ENCODE data around the gene TPM3. TPM values are rescaled to one million over a fixed set of nuclear protein-coding genes. Genes with fewer than 3 reads are reported as not detected.

TPM3 gene
- total and polyA plus RNA-seq, 2 donors (not counting 1 experiment from before 2014, with no cell fraction given): 186 to 300 TPM

GRCh38 chr1:154115180-154115579, 76.7 kb downstream of the TPM3 start:
- ChIA-PET CTCF (no interaction called here), POLR2A (no interaction called here)
- H3K4me3 Mint-ChIP-seq: no peak overlapping the region
- no peaks in the 10 kb centered on the region for H3K79me2 ChIP-seq (ENCODE audit: control insufficient read depth, insufficient read depth, low read length)
- no CpG with 5 or more reads among the region's 1 CpG for WGBS (ENCODE audit: insufficient coverage)
- intact Hi-C loops (cut with micrococcal nuclease): no loop called here
- DNase-seq (peak; percentile 18), ATAC-seq (ENCODE audit: low read depth) (no peak)
- no peaks in the 10 kb centered on the region for H3K27me3 ChIP-seq (replicated peaks in 1 of 4; ENCODE audit: control extremely low read depth in 1 of 4, control insufficient read depth in 3 of 4, insufficient read depth in 4 of 4, low read length in 3 of 4)
- H3K9me3 ChIP-seq (ENCODE audit: control extremely low read depth in 1 of 3, control insufficient read depth in 2 of 3, insufficient read depth in 1 of 3, low read length in 2 of 3): no peaks in the 10 kb centered on the region
- H2AFZ ChIP-seq (ENCODE audit: insufficient read depth, low read depth, low read length, poor library complexity, severe bottlenecking): no peak overlapping the region
- no peak overlapping the region for H3K4me2 ChIP-seq (replicated peaks; ENCODE audit: low read depth, low read length, poor library complexity, severe bottlenecking)
- no peak overlapping the region for H3K27ac ChIP-seq (ENCODE audit: low read length in 2 of 2)
- H3K4me1 ChIP-seq (ENCODE audit: control insufficient read depth in 2 of 2, insufficient read depth in 2 of 2, low read length in 2 of 2): peaks cover 0 to 4% of the 10 kb centered on the region in 2 donors
- H3K9me3 Mint-ChIP-seq (ENCODE audit: insufficient read depth): no peaks in the 10 kb centered on the region
- no peaks in the 10 kb centered on the region for H3K36me3 ChIP-seq (replicated peaks in 1 of 2; ENCODE audit: control extremely low read depth in 1 of 2, control insufficient read depth in 1 of 2, extremely low read depth in 1 of 2, insufficient read depth in 2 of 2, low read length in 1 of 2)
- H4K20me1 ChIP-seq (ENCODE audit: control insufficient read depth, insufficient read depth, low read length, poor library complexity, severe bottlenecking): no peaks in the 10 kb centered on the region
- H3K9ac ChIP-seq (ENCODE audit: low read length): no peak overlapping the region
- no peaks in the 10 kb centered on the region for H3K27me3 Mint-ChIP-seq
- H3K4me3 ChIP-seq (ENCODE audit: control extremely low read depth in 1 of 5, extremely low read depth in 1 of 5, insufficient read depth in 1 of 5, low read depth in 2 of 5, low read length in 4 of 5): no peak overlapping the region
- no peak overlapping the region for H3K27ac Mint-ChIP-seq
- H3K4me1 Mint-ChIP-seq: peaks cover 5% of the 10 kb centered on the region
- TF ChIP-seq EZH2 (IDR thresholded peaks at IDR 0.05; ENCODE audit: borderline replicate concordance, insufficient read depth, low read depth, low read length, poor library complexity, severe bottlenecking) (no peak), CTCF (IDR thresholded peaks at IDR 0.05) (no peak)

Small RNAs within 50 kb of the gene (small RNA-seq; reads per million reads assigned to genes)
- gene MIR190B (ENCODE audit: insufficient read length, low read depth, low replicate concordance): 0.95 reads per million

Other genes with a start within 250 kb of the TPM3 start
- 272 and 275 TPM in 2 replicates for gene DENND4B, start 245.4 kb downstream of the TPM3 start, total RNA-seq
- 389 and 440 TPM in 2 replicates for gene DENND4B, start 245.4 kb downstream of the TPM3 start, polyA plus RNA-seq
- gene CRTC2, start 233.5 kb downstream of the TPM3 start, total RNA-seq: 153 and 157 TPM in 2 replicates
- 94.6 and 120 TPM in 2 replicates for gene CRTC2, start 233.5 kb downstream of the TPM3 start, polyA plus RNA-seq
- 28.1 and 29.8 TPM in 2 replicates for gene SLC39A1, start 228.6 kb downstream of the TPM3 start, total RNA-seq
- gene SLC39A1, start 228.6 kb downstream of the TPM3 start, polyA plus RNA-seq: 19.2 and 19.3 TPM in 2 replicates
- 19.9 and 21.8 TPM in 2 replicates for gene CREB3L4, start 224.2 kb downstream of the TPM3 start, total RNA-seq
- 23.4 and 28.1 TPM in 2 replicates for gene CREB3L4, start 224.2 kb downstream of the TPM3 start, polyA plus RNA-seq
- gene JTB, start 214.4 kb downstream of the TPM3 start, total RNA-seq: 99.1 and 106 TPM in 2 replicates
- gene JTB, start 214.4 kb downstream of the TPM3 start, polyA plus RNA-seq: 144 and 159 TPM in 2 replicates
- gene RAB13, start 205.8 kb downstream of the TPM3 start, total RNA-seq: 9.7 and 10.5 TPM in 2 replicates
- gene RAB13, start 205.8 kb downstream of the TPM3 start, polyA plus RNA-seq: 0.09 and 0.50 TPM in 2 replicates
- gene RPS27, start 201.3 kb downstream of the TPM3 start, total RNA-seq: 4,276 and 4,812 TPM in 2 replicates
- 12,632 and 15,978 TPM in 2 replicates for gene RPS27, start 201.3 kb downstream of the TPM3 start, polyA plus RNA-seq
- 0.15 and 0.20 TPM in 2 replicates for gene NUP210L, start 37.0 kb downstream of the TPM3 start, total RNA-seq
- gene NUP210L, start 37.0 kb downstream of the TPM3 start, polyA plus RNA-seq: 0.04 TPM in 1 of 2 replicates, not detected in the other
- not detected in 2 replicates for gene CFAP141, start 14.2 kb upstream of the TPM3 start, total RNA-seq
- gene CFAP141, start 14.2 kb upstream of the TPM3 start, polyA plus RNA-seq: not detected in 2 replicates
- 218 and 219 TPM in 2 replicates for gene UBAP2L, start 28.9 kb upstream of the TPM3 start, total RNA-seq
- gene UBAP2L, start 28.9 kb upstream of the TPM3 start, polyA plus RNA-seq: 147 and 251 TPM in 2 replicates
- gene HAX1, start 80.5 kb upstream of the TPM3 start, total RNA-seq: 74.2 and 85.7 TPM in 2 replicates
- gene HAX1, start 80.5 kb upstream of the TPM3 start, polyA plus RNA-seq: 80.9 and 88.8 TPM in 2 replicates
- gene AQP10, start 129.0 kb upstream of the TPM3 start, total RNA-seq: not detected in 2 replicates
- gene AQP10, start 129.0 kb upstream of the TPM3 start, polyA plus RNA-seq: 0.06 TPM in 1 of 2 replicates, not detected in the other
- gene ATP8B2, start 133.4 kb upstream of the TPM3 start, total RNA-seq: 31.1 and 32.4 TPM in 2 replicates
- 50.2 and 54.1 TPM in 2 replicates for gene ATP8B2, start 133.4 kb upstream of the TPM3 start, polyA plus RNA-seq
- 5.3 TPM in 2 replicates for gene IL6R, start 213.2 kb upstream of the TPM3 start, total RNA-seq
- gene IL6R, start 213.2 kb upstream of the TPM3 start, polyA plus RNA-seq: 2.7 and 3.5 TPM in 2 replicates